GM18502 (cell line): ENCODE measurements around the gene PPP1R7.

ENCODE experiments used
- ATAC-seq: cut with Tn5 transposase; IDR thresholded peaks from one replicate; pipeline ENCODE4 v1.9.1; 2021; ENCODE audit warnings: mild to moderate bottlenecking; ENCODE audit not compliant: unreplicated experiment, poor library complexity

PPP1R7 gene

DNA sequence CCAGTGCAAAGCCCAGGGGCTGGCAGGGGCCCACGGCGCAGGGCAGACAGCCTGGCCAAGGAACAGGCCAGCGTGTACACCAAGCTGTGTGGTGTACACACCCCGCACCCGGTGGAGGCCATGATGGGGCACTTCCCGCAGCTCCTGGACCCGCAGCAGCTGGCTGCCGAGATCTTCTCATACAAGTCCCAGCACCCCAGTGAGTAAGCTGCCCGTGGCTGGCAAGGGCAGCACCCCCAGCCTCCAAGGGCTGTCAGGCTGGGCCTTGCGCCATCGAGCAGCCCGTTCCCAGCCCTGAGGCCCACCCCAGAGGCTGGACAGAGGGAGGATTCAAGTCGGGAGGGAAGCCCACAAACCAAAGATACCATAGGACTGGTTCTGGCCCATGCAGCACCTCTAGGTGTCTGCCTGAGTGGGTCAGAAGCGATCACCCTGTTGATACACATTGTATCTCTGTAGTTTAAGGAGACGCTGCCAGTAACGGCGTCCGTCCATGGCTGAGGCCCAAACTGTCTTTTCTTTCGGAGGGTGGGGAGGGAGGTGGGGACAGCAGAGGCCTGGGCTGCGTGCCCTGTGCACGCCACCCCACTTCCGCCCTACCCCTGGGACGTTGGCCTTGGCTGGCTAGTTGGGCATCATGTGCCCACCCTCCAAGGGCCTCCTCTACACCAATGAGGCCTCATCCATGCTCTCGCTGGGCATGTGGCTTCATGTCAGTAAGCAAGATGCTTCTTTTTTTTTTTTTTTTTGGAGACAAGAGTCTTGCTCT lies 31.3 kb upstream of the PPP1R7 start:
- no peak for ATAC-seq

DNA sequence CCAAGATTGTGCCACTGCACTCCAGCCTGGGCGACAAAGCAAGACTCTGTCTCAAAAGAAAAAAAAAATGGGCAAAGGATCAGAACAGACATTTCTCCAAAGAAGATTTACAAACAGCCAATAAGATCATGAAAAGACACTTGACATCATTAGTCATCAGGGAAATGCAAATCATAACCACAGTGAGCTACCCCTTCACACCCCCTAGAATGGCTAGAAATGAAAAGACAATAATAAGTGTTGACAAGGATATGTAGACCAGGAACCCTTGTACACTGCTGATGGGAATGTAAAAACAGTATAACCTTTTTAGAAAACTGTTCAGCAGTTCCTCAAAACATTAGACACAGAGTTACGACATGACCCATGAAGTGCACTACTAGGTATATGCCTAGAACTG lies 29.8 kb upstream of the PPP1R7 start:
- ATAC-seq, result no peak

DNA sequence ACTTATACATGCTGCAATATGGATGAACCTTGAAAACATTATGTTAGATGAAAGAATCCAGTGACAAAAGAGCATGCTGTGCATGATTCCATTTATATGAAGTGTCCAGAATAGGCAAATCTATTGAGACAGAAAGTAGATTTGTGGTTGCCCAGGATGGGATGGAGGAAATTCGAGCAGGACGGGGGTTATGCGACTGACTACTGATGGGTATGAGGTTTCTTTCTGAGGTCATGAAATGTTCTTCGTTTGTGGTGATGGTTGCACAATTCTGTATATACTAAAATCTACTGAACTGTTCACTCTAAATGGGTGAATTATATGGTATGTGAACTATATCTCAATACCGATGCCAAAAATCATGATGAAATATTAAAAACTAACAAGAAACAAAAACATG lies 29.3 kb upstream of the PPP1R7 start:
- ATAC-seq, result no peak

DNA sequence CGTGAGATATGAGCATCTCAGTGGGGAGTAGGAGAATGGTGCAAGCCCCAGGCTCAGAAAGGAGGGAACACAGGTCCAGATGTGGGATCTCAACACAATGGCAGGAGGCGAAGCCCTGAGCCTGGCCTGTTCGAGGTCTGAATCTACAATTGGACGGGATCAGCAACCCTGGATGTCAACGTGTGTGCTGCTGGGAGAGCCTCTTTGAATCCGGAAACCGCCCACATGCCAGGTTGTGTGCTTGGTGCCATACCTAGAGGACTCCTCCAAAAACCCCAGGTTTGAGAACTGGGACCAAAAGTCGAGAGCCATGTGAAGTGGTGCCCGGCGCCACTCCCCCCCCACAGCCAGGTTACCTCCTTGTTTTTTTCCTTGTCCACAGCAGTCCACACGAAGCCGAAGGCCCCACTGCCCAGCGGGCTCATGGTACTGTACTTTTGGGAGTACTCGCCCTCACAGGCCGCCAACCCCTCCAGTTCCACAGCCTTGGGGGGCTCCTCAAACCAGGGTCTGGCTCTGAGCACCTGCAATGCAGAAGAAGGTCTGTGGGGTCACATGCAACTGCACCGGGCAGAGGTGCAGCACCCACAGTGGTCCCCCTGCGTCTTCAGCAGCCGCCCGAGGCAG lies 27.8 kb upstream of the PPP1R7 start:
- ATAC-seq, result no peak

DNA sequence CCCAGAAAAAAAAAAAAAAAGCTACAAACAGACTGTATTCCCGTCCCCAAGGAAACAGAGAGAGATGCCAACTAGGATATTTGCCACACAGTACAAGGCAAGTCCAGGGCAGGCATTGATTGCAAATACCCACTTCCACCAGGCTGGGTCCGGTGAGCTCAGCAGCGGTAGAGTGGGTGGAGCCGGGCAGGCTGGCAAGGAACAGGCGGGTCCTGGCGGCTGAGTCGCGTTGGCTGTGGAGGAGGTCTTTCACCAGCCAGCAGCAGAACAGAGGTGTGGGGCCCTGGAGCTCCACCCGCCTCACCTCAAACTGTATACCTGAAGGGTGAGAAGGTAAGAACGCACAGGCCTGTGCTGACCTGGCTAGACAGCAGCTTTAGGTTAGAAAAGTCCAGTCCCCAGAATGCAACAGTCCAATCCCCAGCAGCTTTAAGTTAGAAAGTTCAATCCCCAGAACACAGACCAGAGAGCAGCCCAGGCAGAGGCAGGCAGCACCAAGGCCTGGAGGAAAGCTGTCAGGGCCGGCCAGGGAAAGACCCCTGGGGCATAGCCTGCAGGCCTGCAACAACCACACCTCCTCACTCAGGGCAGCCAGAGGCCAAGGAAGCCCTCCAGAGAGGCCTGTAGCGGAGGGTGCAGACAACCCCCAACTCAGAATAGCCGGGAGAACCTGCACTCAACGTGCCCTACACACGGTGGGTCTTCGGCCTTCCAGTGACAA lies 26.3 kb upstream of the PPP1R7 start:
- ATAC-seq, result no peak

DNA sequence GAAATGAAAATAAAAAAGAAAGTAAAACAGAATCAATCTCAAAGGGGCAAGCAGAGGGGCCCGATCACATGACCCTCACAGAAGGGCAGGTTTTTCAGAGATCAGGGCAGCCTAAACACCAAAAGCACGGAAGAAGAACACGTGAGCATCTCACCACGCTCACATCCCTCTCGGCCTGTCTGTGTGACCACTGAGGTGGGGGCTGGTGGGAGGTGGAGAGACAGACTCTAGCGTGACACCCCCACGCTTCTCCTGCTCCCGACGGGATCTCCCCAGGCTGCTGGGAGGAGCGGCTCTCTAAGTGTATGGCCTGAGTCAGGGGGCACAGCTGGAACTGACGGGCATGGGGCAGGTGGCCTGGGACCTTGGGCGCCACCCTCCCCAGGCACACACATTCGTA lies 24.6 kb upstream of the PPP1R7 start:
- no peak for ATAC-seq

DNA sequence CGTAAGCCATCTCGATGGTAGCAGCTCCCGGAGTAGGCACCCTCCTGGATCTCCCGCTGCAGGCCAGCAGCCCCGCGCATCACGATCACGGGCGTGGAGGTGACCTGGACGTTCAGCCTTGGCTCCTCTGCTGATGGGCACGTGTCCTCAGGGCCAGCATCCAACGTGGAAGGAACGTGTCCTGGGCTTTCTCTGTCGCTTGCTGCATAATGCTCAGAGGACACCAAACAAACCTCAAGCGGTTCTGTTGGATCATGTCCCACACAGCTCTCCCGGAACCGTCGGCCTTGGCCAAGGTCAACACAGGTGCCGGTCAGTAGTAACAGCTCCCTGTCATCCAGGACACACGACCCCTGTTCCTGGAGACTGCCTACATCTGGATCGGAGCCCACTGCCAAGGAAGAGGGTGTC lies 24.1 kb upstream of the PPP1R7 start:
- no peak for ATAC-seq

DNA sequence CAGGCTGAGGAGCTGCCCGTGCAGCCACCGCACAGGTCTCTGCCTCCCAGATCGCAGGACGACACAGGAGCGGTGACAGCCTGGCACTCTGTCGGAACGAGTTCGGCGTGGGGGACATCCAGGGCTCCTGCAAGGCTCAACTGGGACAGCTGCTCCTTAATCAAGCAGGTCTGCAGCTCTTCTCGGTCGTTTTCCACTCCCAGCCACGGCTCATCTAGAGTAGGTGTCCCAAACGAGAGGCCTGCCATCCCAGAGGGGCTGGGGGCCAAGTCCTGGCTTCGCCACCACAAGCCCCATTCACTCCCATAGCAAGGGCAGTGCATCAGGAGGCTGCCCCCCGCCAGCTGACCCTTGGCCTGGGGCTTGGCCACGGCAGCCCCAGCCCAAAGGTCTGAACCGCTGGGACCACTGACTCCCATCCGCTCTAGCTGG lies 23.5 kb upstream of the PPP1R7 start:
- ATAC-seq, result no peak

DNA sequence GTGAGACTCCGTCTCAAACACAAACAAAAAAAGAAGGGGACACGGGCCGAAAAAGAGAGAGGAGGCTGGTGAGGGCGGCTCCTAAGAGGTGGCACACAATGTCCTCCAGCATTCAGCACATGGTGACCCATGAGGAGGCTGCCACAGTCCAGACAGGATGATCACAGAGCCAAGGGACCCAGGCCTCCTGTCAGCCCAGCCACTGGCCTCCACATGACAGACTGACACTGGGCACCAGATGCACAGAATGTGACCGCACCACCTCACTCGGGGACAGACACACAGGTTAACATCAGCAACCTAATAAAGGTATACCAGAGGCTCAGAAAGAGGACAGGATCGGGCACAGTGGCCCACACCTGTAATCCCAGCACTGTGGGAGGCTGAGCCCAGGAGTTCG lies 22.0 kb upstream of the PPP1R7 start:
- ATAC-seq, result no peak

DNA sequence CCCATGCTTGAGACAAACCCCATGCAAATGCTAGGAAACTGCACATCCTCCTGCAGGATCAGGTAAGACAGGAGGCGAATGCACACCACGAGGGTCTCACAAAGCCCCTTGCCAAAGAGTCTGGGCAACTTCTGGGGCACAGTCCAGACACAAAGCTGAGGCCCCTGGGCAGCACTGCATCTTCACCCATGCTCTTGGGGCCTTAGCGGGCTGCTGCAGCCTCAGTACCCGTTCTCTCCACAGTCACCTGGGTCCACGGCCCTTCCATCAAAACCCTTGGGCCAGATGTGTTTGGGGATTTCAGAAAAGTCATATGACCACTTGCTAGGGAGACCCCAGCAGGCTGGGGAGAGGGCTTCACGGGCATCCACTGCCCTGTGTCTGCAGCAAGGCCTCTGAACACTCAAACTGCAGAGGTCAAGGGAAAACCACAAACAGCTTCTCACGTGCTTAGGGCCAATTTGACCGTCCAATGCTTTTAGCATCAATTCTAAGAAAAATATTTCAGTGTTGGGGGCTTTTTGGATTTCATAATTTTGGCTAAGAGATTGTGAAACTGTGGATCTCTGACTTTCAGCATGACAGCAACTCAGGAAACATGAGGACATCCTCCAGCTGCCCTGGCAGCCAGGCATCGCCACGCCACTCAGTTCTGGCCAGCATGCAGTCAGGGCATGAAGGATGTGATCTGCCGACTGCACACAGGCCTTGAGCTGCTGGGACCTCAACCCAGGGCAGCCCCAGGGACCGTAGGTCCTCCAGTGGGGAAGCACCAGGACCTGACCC lies 21.0 kb upstream of the PPP1R7 start:
- no peak for ATAC-seq

DNA sequence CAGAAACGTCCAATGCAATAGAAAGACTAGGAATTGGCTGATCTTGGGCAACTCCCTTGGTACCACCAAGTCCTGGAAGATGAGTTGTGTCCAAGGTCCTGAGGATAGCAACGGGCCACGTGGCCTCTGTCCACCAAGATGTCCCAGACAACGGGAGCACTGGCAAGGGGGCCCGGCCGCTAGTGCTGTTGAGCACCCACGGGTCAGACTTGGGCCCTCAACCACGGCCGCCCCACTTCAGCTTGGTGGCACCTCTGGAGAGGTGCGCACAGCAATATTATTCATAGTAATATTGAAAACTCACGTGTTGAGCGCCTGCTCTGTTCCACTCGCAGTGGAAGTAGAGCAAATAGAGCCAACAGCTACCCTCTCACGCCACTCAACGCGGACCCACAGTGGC lies 20.0 kb upstream of the PPP1R7 start:
- no peak for ATAC-seq

DNA sequence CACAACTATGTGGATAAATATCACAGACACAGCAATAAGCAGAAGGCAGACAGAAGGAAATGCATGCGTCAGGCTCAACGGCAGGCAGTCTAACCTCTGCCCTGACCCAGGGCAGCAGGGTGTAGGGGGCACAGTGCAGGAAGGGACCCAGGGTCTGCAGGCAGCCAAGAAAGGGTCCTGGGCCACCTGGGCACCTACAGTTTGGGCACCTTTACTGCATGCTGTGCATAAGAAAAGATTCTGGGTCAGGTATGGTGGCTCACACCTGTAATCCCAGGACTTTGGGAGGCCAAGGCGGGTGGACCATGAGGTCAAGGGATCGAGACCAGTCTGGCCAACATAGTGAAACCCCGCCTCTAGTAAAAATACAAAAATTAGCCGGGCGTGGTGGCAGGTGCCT lies 18.7 kb upstream of the PPP1R7 start:
- no peak for ATAC-seq

DNA sequence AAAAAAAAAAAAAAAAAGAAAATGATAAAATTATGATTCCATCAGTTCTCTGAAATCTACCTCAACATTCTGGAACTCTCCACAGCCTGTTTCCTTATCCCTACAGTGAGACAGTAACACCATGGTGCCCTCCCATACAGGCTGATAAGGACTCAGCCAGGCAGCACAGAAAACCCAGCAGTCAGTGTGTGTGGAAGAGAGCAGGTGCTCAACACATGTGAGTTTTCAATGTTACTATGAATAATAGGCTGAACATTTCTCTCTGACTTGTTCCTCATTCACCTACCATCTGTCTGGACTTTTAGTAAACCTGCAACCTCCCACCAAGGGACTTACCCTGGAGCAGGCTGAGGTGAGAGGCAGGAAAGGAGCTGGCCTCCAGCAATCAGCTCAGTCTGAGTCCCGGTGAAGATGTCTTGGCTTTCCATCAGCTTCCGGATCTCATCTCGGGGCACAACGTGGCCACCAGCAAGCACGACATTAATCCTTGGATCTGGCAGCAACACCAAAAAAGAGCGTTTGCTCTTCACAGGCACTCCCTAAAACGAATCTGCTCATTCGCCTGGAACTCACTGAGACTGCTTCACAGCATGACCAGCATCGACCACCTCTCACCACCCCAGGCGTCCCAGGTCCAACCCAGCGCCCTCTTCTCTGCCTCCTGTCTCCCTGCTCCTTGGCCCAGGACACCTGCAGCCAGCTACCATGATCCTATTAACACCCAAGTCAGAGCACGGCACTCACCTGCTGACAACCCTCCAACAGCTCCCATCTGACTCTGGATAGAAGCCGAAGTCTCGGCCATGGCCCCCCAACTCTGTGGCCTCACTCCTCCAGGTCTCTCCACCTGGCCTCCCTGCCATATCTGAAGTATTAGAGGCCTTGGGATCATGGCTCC lies 17.5 kb upstream of the PPP1R7 start:
- ATAC-seq, result no peak

DNA sequence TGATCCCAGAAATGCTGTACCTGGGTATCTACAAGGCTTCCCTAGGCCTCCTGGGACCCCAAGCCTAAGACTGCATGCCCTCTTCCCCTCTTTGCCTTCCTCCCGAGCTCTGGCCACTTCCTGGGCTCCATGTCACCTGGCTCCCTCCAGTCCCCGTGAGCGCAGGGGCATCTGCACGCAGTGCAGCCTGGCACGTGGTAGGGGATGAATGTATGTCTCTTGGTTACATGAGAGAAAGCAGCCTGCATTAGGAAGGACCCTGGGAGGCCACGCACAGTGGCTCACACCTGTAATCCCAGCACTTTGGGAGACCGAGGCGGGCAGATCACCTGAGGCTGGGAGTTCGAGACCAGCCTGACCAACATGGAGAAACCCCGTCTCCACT lies 16.8 kb upstream of the PPP1R7 start:
- ATAC-seq, result no peak

DNA sequence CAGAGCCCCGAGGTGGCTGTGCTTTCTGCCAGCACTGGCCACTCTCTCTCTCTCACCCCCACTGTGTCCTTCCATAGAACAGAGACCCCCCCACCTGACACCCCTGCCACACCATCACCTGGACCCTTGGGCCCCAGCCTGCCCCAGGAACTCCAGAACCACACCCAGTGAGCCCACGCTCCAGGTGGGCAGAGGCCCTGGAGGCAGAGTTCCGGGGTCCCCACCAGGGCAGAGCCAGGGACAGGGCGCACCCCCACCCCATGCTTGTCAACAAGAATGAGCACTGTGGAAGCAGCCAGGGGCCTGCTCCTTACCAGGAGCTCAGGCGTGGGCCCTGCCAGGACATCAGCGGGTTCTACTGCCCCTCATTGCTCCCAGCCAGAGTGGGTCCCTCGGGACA lies 15.6 kb upstream of the PPP1R7 start:
- ATAC-seq, result no peak

DNA sequence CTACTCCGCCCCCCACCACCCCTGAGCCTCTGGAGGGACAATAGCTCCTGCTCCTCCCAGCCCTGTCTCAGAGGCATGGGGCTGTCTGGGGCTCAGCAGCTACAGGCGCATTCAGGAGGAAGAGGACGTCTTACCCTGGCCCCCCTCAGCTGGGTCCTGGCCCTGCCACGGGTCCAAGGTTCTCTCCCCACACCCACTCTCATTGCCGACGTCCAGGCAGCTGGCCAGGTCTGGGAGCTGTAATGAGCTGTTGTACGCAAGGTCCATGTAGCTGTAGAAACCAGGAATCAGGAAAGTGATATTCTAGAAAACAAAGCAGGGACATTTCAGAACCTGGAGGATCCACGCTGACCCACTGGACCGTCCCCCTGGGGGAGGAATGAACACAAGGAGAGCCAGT lies 14.5 kb upstream of the PPP1R7 start:
- ATAC-seq, result no peak

DNA sequence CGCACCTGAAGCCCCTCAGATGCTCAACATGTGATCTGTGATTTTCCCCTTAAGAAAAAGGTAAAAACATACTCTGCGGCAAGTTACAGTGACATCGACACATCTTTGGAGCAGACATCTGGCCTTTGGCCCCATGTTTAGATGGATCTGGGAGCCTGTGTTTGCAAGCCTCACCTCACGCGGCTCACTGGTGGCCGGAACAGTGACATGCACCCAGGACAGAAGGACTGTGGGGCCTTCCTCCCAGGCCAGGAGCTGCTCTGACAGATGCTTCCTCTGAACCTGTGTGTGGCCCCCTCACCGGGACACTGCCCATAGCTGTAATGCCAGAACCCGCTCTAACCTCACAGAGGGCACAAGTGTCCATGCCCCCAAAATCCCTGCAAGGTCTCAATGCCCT lies 14.1 kb upstream of the PPP1R7 start:
- no peak for ATAC-seq

DNA sequence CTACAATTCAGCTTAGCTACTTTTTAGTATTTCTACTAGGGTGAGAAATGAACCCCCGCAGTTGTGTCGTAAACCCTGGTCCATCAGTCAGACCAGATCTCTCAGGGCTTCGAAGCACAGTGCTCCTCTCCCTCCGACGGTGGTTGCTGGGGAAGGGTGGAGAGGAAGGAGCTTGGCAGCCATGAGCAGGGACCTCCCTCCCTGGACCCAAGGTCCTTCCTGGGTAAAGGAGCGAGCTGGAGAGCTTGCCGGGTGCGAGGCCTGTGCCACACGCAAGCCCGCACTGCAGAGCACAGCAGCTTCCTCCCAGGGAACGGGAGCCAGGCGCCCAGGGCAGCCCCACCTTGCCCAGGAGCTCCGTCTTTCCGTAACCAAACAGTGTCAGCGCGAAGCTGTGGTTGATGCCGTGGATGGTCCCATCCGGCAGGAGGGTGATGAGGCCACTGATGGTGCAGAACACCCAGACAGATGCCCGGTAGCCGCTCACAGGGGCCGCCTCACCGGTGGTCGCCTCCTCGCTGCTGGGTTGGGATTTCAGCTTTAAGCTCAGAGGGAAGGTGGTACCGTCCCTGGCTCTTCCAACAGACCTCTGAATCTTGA lies 13.5 kb upstream of the PPP1R7 start:
- ATAC-seq, result no peak
